Right lobe of liver (tissue), 6 donors: ENCODE data around the gene TAS2R20. TPM values are rescaled to one million over a fixed set of nuclear protein-coding genes. Genes with fewer than 3 reads are reported as not detected.

Source experiments
- ATAC-seq, 4 donors: fragments of 200-7000 bp; cut with Tn5 transposase; one replicate each; pipeline ENCODE4 v1.9.1; 2020; ENCODE audit warnings: mild to moderate bottlenecking in 4 of 4, moderate library complexity in 4 of 4
- DNase-seq, 3 donors: peaks; one replicate each; pipeline ENCODE4 v3.0.0-alpha.2; 2020
- H3K27ac ChIP-seq, 3 donors: fragments of 200-600 bp; one replicate each; pipeline ENCODE4 v1.8.0; 2022
- H3K27me3 ChIP-seq, 2 donors: fragments of 200-600 bp; one replicate each; pipeline ENCODE4 v1.8.0; 2022
- H3K36me3 ChIP-seq, 4 donors: fragments of 200-600 bp; sonication (generic) in 1 of 4; one replicate each; pipeline versions ENCODE4 v1.5.1 to v1.8.0; 2017 to 2022; ENCODE audit warnings: control low read depth in 1 of 4
- H3K4me1 ChIP-seq, 4 donors: fragments of 200-600 bp; sonication (generic) in 1 of 4; one replicate each; pipeline versions ENCODE4 v1.5.1 to v1.8.0; 2017 to 2022; ENCODE audit warnings: control low read depth in 1 of 4
- H3K4me3 ChIP-seq, 3 donors: fragments of 200-600 bp; one replicate each; pipeline ENCODE4 v1.8.0; 2022
- H3K9me3 ChIP-seq, 4 donors: fragments of 200-600 bp; sonication (generic) in 1 of 4; one replicate each; pipeline versions ENCODE4 v1.5.1 to v1.8.0; 2017 to 2022; ENCODE audit warnings: control low read depth in 1 of 4
- CTCF ChIP-seq, 4 donors: fragments of 200-600 bp in 3 of 4; fragments of 450-650 bp in 1 of 4; IDR thresholded peaks; one replicate each; pipeline versions ENCODE4 v1.5.1 to v1.8.0; 2016 to 2022; ENCODE audit warnings: antibody characterized with exemption in 4 of 4, mild to moderate bottlenecking in 2 of 4
- POLR2A ChIP-seq: fragments of 450-650 bp; IDR thresholded peaks from one replicate; pipeline ENCODE4 v1.6.1; 2017; ENCODE audit warnings: antibody characterized with exemption, mild to moderate bottlenecking
- WGBS: methylation state at CpG from one replicate; pipeline ENCODE4 v1.1.6; 2018; ENCODE audit warnings: low coverage, low lambda C conversion rate; ENCODE audit not compliant: insufficient coverage; ENCODE audit errors: missing lambda C conversion rate; 5-methylcytosine and 5-hydroxymethylcytosine counted together
- intact Hi-C, 2 donors: fragments of 100-400 bp; cut with DNase I; formaldehyde crosslinking; loops; one replicate each; pipeline versions ENCODE4 v1.11.2 to v1.14.1; 2022
- total RNA-seq, 6 experiments: library from RNA; depleted of rRNA in 2 of 6; stranded (reverse); fragments of >200 nt in 2 of 6; fragmentation: NEBNext Ultra II Directional in 3 of 6; extraction: Animal tissue kit (Norgen Biotek cat#: 25700) in 3 of 6; gene quantifications; one replicate each; pipeline versions ENCODE4 v1.1.0 to v1.2.4, GENCODE V29; 2016 to 2023
- donor health status: DM: no; HTN: yes; CAD: no.
- donor health status: DM: no; HTN: no; CAD: no.
- donor health status: DM: no; HTN: no; CAD: no.
- donor health status: DM: no; HTN: yes; CAD: no.
- donor health status: DM: no; HTN: yes; CAD: no.

Gene TAS2R20
- total RNA-seq, 6 experiments from 2014 or later = 0.46 to 3.0 (median 1.6) TPM

DNA sequence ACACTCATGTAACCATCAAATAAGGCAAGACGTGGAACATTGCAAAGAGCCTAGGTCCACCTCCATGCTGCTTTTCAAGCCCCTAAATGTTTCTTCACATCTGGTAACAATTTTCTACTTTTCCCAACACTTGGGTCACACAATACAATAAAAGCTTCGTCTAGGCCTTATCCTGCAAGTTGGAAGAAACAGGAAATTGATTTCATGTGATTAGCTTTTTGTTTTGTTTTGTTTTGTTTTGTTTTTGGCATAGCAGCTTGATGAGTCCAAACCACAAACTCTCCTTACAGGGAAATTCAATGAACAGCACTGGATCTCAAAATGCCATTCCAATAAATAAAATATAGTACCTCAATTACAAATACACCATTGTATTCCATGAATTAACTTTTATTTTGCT is 30.7 kb downstream of the TAS2R20 start:
- TF ChIP-seq POLR2A = no peak
- peaks cover 0 to 10% (median 2%) of the 10 kb centered on the region in 4 donors for H3K4me1 ChIP-seq
- no peak overlapping the region for H3K4me3 ChIP-seq
- H3K36me3 ChIP-seq = no peaks in the 10 kb centered on the region
- H3K27me3 ChIP-seq = no peaks in the 10 kb centered on the region
- no peak overlapping the region for H3K27ac ChIP-seq
- ATAC-seq = no peak
- intact Hi-C loops = no loop called here
- no peaks in the 10 kb centered on the region for H3K9me3 ChIP-seq
- WGBS = 66% methylated on average over 2 of the region's 2 CpGs
- DNase-seq = no peak

DNA sequence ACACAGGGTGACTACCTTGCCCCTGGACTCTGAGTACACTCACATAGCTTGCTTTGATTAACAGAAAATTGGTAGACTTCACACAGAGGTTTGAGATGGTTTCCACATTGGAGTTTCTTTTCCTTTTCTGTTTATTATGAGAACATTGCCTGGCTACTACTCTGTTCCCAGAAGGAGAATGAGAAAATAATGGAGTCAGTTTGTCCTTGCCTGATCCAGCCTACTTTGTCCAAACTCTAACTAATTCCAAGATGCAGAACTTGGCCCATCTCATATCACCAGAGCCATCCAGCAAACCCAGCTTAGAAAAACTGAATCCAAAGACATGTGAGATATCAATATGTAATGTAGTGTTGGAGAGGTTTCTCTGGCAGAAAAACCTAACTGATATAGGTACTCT is 31.8 kb downstream of the TAS2R20 start:
- Histone ChIP-seq H3K4me3 (no peak overlapping the region), H3K4me1 (peaks cover 0 to 10% (median 2%) of the 10 kb centered on the region in 4 donors), H3K9me3 (no peaks in the 10 kb centered on the region), H3K27ac (no peak overlapping the region), H3K36me3 (no peaks in the 10 kb centered on the region), H3K27me3 (no peaks in the 10 kb centered on the region)
- no peak for DNase-seq
- intact Hi-C loops = no loop called here
- no peak for TF ChIP-seq CTCF (IDR thresholded peaks at IDR 0.05)
- ATAC-seq = no peak

GRCh38 chr12:10965476-10965875 is 32.6 kb downstream of the TAS2R20 start:
- Histone ChIP-seq H3K4me1 (peaks cover 0 to 10% (median 2%) of the 10 kb centered on the region in 4 donors), H3K4me3 (no peak overlapping the region), H3K27me3 (no peaks in the 10 kb centered on the region), H3K27ac (no peak overlapping the region), H3K36me3 (no peaks in the 10 kb centered on the region), H3K9me3 (no peaks in the 10 kb centered on the region)
- WGBS = 81% methylated on average over 1 of the region's 1 CpG
- TF ChIP-seq POLR2A (no peak), CTCF (IDR thresholded peaks at IDR 0.05) (no peak)
- ATAC-seq (no peak), DNase-seq (no peak)
- intact Hi-C loops = no loop called here

GRCh38 chr12:10960211-10960610 is 37.9 kb downstream of the TAS2R20 start:
- no peak for TF ChIP-seq CTCF (IDR thresholded peaks at IDR 0.05)
- TF ChIP-seq POLR2A = no peak
- H3K27ac ChIP-seq = no peak overlapping the region
- H3K27me3 ChIP-seq = no peaks in the 10 kb centered on the region
- DNase-seq (no peak), ATAC-seq (no peak)
- WGBS = 68% methylated on average over 4 of the region's 4 CpGs
- no peak overlapping the region for H3K4me3 ChIP-seq
- intact Hi-C loops = no loop called here
- H3K4me1 ChIP-seq = no peaks in the 10 kb centered on the region
- no peaks in the 10 kb centered on the region for H3K36me3 ChIP-seq
- no peaks in the 10 kb centered on the region for H3K9me3 ChIP-seq

- no peaks in the 10 kb centered on the region for H3K36me3 ChIP-seq
- no peak for DNase-seq
Measured at GRCh38 chr12:10959804-10960203, 38.3 kb downstream of the TAS2R20 start.

DNA sequence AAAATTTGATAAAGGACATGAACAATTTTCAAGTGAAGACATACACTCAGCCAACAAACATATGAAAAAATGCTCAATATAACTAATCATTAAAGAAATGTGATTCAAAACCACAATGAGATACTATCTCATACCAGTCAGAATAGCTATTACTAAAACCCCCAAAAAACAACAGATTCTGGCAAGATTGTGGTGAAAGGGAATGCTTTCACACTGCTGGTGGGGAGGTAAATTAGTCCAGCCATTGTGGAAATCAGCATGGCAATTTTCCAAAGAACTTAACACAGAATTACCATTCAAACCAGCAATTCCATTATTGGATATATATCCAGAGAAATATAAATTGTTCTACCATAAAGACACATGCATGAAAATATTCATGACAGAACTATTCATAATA is 40.4 kb downstream of the TAS2R20 start:
- intact Hi-C loops = no loop called here
- Histone ChIP-seq H3K4me1 (no peaks in the 10 kb centered on the region), H3K27me3 (no peaks in the 10 kb centered on the region), H3K27ac (no peak overlapping the region), H3K36me3 (no peaks in the 10 kb centered on the region), H3K9me3 (no peaks in the 10 kb centered on the region), H3K4me3 (no peak overlapping the region)
- DNase-seq (no peak), ATAC-seq (no peak)
- TF ChIP-seq POLR2A = no peak
- no peak for TF ChIP-seq CTCF (IDR thresholded peaks at IDR 0.05)

More at GRCh38 chr12:10959804-10960203, 38.3 kb downstream of the TAS2R20 start:
- H3K27ac ChIP-seq = no peak overlapping the region
- ATAC-seq = no peak
- intact Hi-C loops = no loop called here
- no peak overlapping the region for H3K4me3 ChIP-seq
- no peaks in the 10 kb centered on the region for H3K27me3 ChIP-seq
- no peaks in the 10 kb centered on the region for H3K4me1 ChIP-seq
- no peaks in the 10 kb centered on the region for H3K9me3 ChIP-seq
- WGBS = 90% methylated on average over 2 of the region's 2 CpGs
- no peak for TF ChIP-seq POLR2A
